Fibroblast of mammary gland (primary cell): ENCODE results near the gene SAPCD2.

Experiments used
- DNase-seq: peaks from one replicate; pipeline ENCODE4 v3.0.0-alpha.2; 2010; ENCODE audit warnings: low read depth
- H3K4me3 ChIP-seq: 2 replicates; pipeline ENCODE4 v1.5.1; 2011; ENCODE audit warnings: low read depth, mild to moderate bottlenecking, low read length, moderate library complexity; ENCODE audit not compliant: control insufficient read depth
- CTCF ChIP-seq: conservative IDR thresholded peaks from 2 replicates; pipeline ENCODE4 v1.5.1; 2011; ENCODE audit warnings: low read depth, low read length, inconsistent platforms; ENCODE audit not compliant: control insufficient read depth, insufficient read depth

Gene SAPCD2

GRCh38 chr9:137095664-137096517 is 25.5 kb upstream of the SAPCD2 start:
- H3K4me3 ChIP-seq = no peak overlapping the region
- TF ChIP-seq CTCF = no peak
- no peak for DNase-seq

- no peak for DNase-seq
These were observed 19.0 kb upstream of the SAPCD2 start for GRCh38 chr9:137089232-137089947.

GRCh38 chr9:137088121-137088520 is 17.8 kb upstream of the SAPCD2 start:
- TF ChIP-seq CTCF = no peak
- H3K4me3 ChIP-seq = peak overlapping the region; percentile 74
- no peak for DNase-seq

More at GRCh38 chr9:137089232-137089947, 19.0 kb upstream of the SAPCD2 start:
- H3K4me3 ChIP-seq = no peak overlapping the region
- TF ChIP-seq CTCF = no peak

- H3K4me3 ChIP-seq = peak overlapping the region; percentile 74
- no peak for DNase-seq
- TF ChIP-seq CTCF = no peak
These were observed 17.1 kb upstream of the SAPCD2 start for GRCh38 chr9:137087409-137087925.

- TF ChIP-seq CTCF = no peak
- H3K4me3 ChIP-seq = peak within 1 kb of the TSS; percentile 74
- DNase-seq = peak; percentile 98
These were observed 16.4 kb upstream of the SAPCD2 start, which contains the start of gene MAN1B1 for GRCh38 chr9:137086531-137087408. Gene MAN1B1 (plus strand): TSS chr9:137086985. CDS start chr9:137087000, 15 bp downstream.
